Ovary (tissue), 3 donors: Measurements from ENCODE around the gene HARS2.

Experiments used
- CTCF ChIP-seq, 3 donors: fragments of 450-650 bp in 2 of 3; fragments of 200-600 bp in 1 of 3; IDR thresholded peaks; one replicate each; pipeline versions ENCODE4 v1.5.1 to v1.8.0; 2016 to 2022; ENCODE audit warnings: antibody characterized with exemption in 3 of 3, mild to moderate bottlenecking in 1 of 3
- EP300 ChIP-seq: sonication (generic); formaldehyde crosslinking; IDR thresholded peaks from one replicate; pipeline ENCODE4 v1.6.1; 2017; ENCODE audit warnings: antibody characterized with exemption
- donor health status: DM: no; HTN: no; CAD: no.

- TF ChIP-seq CTCF (IDR thresholded peaks at IDR 0.05) (no peak), EP300 (no peak)
These were observed 18.6 kb upstream of the HARS2 start for GRCh38 chr5:140672455-140673186.
